HG03565 (cell line): ENCODE results near the gene AHCTF1.
"Not testable (repeated sequence)": the region's sequence is repeated elsewhere in the genome, so short reads cannot be mapped to it uniquely, and the experiment has no call there.

Experiments used
- ATAC-seq: cut with Tn5 transposase; IDR thresholded peaks from one replicate; pipeline ENCODE4 v1.9.1; 2021; ENCODE audit warnings: mild to moderate bottlenecking, moderate library complexity; ENCODE audit not compliant: unreplicated experiment

Gene AHCTF1

GRCh38 chr1:246837418-246838117, 94.2 kb downstream of the AHCTF1 start:
- no peak for ATAC-seq

- no peak for ATAC-seq
Observed at GRCh38 chr1:246836209-246836966, 95.4 kb downstream of the AHCTF1 start.

- no peak for ATAC-seq
Observed at GRCh38 chr1:246831543-246831942, 100.2 kb downstream of the AHCTF1 start.

- ATAC-seq = no peak
Observed at GRCh38 chr1:246828818-246829217, 102.9 kb downstream of the AHCTF1 start.

GRCh38 chr1:246827396-246827795, 104.4 kb downstream of the AHCTF1 start:
- no peak for ATAC-seq

- no peak for ATAC-seq
Observed at GRCh38 chr1:246825557-246826175, 106.1 kb downstream of the AHCTF1 start.

- ATAC-seq = no peak
Observed at GRCh38 chr1:246824541-246824940, 107.2 kb downstream of the AHCTF1 start.

GRCh38 chr1:246822154-246822553, 109.6 kb downstream of the AHCTF1 start:
- ATAC-seq = not testable (repeated sequence)

GRCh38 chr1:246820666-246821065, 111.1 kb downstream of the AHCTF1 start:
- ATAC-seq = no peak

- not testable (repeated sequence) for ATAC-seq
Observed at GRCh38 chr1:246817778-246818177, 114.0 kb downstream of the AHCTF1 start.

- ATAC-seq = peak; percentile 56
Observed at GRCh38 chr1:246815693-246816270, 116.0 kb downstream of the AHCTF1 start.

- ATAC-seq = no peak
Observed at GRCh38 chr1:246814890-246815289, 116.9 kb downstream of the AHCTF1 start.

- not testable (repeated sequence) for ATAC-seq
Observed at GRCh38 chr1:246813325-246813724, 118.4 kb downstream of the AHCTF1 start.

GRCh38 chr1:246811985-246812384, 119.8 kb downstream of the AHCTF1 start:
- no peak for ATAC-seq

- no peak for ATAC-seq
Observed at GRCh38 chr1:246809473-246809872, 122.3 kb downstream of the AHCTF1 start.

GRCh38 chr1:246805135-246805716, 126.5 kb downstream of the AHCTF1 start:
- ATAC-seq = no peak

GRCh38 chr1:246803883-246804282, 127.9 kb downstream of the AHCTF1 start:
- no peak for ATAC-seq

GRCh38 chr1:246803373-246803772, 128.4 kb downstream of the AHCTF1 start:
- no peak for ATAC-seq

- no peak for ATAC-seq
Observed at GRCh38 chr1:246801241-246802020, 130.3 kb downstream of the AHCTF1 start.

- ATAC-seq = no peak
Observed at GRCh38 chr1:246800756-246801155, 131.0 kb downstream of the AHCTF1 start.
